Activated T-helper 2 cell treated with anti-CD3 and anti-CD28 coated beads, Interferon-gamma antibody, Interleukin-2, Interleukin-4, amounts not matched to agents 10 μg/mL and 5 μg/mL and 100 μg/mL, durations not matched to agents 14 hours and 24 hours and 36 hours (primary cell): Measurements from ENCODE around the gene TCP10L. TPM values are rescaled to one million over a fixed set of nuclear protein-coding genes. Genes with fewer than 3 reads are reported as not detected.

Experiments
- total RNA-seq: library from RNA; stranded (reverse); gene quantifications from 2 replicates; pipeline ENCODE4 v1.2.3, GENCODE V29; 2022

TCP10L gene
- total RNA-seq, 1 donor from 2014 or later, result 1.3 TPM

Other genes with a start within 250 kb of the TCP10L start
- 32.3 and 33.9 TPM in 2 replicates for gene URB1, start 192.5 kb downstream of the TCP10L start, total RNA-seq
- 8.1 and 8.4 TPM in 2 replicates for gene EVA1C, start 172.8 kb downstream of the TCP10L start, total RNA-seq
- 44.5 and 48.6 TPM in 2 replicates for gene CFAP298, start 26.9 kb upstream of the TCP10L start, total RNA-seq
- gene SYNJ1, start 142.5 kb upstream of the TCP10L start, total RNA-seq, result 11.8 and 16.5 TPM in 2 replicates
- 65.7 and 66.5 TPM in 2 replicates for gene PAXBP1, start 186.2 kb upstream of the TCP10L start, total RNA-seq